SK-N-SH treated with all-trans-retinoic acid at 6 μM for 48 hours (cell line): ENCODE results near the gene IPO4.

Experiments used
- ATAC-seq: fragments of 200-7000 bp; cut with Tn5 transposase; 3 replicates; pipeline ENCODE4 v1.9.1; 2020; ENCODE audit warnings: mild to moderate bottlenecking, moderate library complexity
- ARNTL ChIP-seq: fragments of 450-650 bp; formaldehyde crosslinking; IDR thresholded peaks from 2 replicates; pipeline ENCODE4 v1.5.0; 2020; ENCODE audit warnings: low read depth, mild to moderate bottlenecking, moderate library complexity, borderline replicate concordance
- BACH2 ChIP-seq: fragments of 250-450 bp; sonication (Bioruptor Pico); IDR thresholded peaks from 2 replicates; pipeline ENCODE4 v1.9.0; 2021; ENCODE audit warnings: mild to moderate bottlenecking, borderline replicate concordance
- CREB5 ChIP-seq: fragments of 250-450 bp; sonication (Bioruptor Pico); IDR thresholded peaks from 2 replicates; pipeline ENCODE4 v1.5.1; 2020; ENCODE audit warnings: low read depth, mild to moderate bottlenecking, moderate library complexity
- CSDC2 ChIP-seq: fragments of 250-450 bp; sonication (Bioruptor Pico); IDR thresholded peaks from 2 replicates; pipeline ENCODE4 v1.5.0; 2020; ENCODE audit warnings: mild to moderate bottlenecking, moderate library complexity
- CSRNP3 ChIP-seq: fragments of 250-450 bp; sonication (Bioruptor Pico); IDR thresholded peaks from 2 replicates; pipeline ENCODE4 v1.5.1; 2021; ENCODE audit warnings: mild to moderate bottlenecking, moderate library complexity
- ESRRG ChIP-seq: fragments of 250-450 bp; sonication (Bioruptor Pico); IDR thresholded peaks from 2 replicates; pipeline ENCODE4 v1.6.1; 2021; ENCODE audit warnings: mild to moderate bottlenecking
- GLIS3 ChIP-seq: fragments of 250-450 bp; sonication (Bioruptor Pico); IDR thresholded peaks from 2 replicates; pipeline ENCODE4 v1.5.0; 2020; ENCODE audit warnings: mild to moderate bottlenecking, moderate library complexity
- ISL1 ChIP-seq: fragments of 250-450 bp; sonication (Bioruptor Pico); IDR thresholded peaks from 2 replicates; pipeline ENCODE4 v2.1.2; 2022; ENCODE audit warnings: mild to moderate bottlenecking, moderate library complexity
- OSR1 ChIP-seq: fragments of 250-450 bp; sonication (Bioruptor Pico); IDR thresholded peaks from 2 replicates; pipeline ENCODE4 v1.8.0; 2022; ENCODE audit warnings: moderate library complexity, mild to moderate bottlenecking, inconsistent platforms
- PATZ1 ChIP-seq: fragments of 250-450 bp; sonication (Bioruptor Pico); IDR thresholded peaks from 2 replicates; pipeline ENCODE4 v1.8.0; 2020; ENCODE audit warnings: mild to moderate bottlenecking, moderate library complexity, borderline replicate concordance
- POU6F1 ChIP-seq: fragments of 250-450 bp; sonication (Bioruptor Pico); IDR thresholded peaks from 2 replicates; pipeline ENCODE4 v1.8.0; 2021; ENCODE audit warnings: low read depth, mild to moderate bottlenecking, moderate library complexity, borderline replicate concordance
- RARB ChIP-seq: fragments of 250-450 bp; sonication (Bioruptor Pico); IDR thresholded peaks from 2 replicates; pipeline ENCODE4 v1.8.0; 2021; ENCODE audit warnings: mild to moderate bottlenecking, moderate library complexity
- SNAI2 ChIP-seq: fragments of 250-450 bp; sonication (Bioruptor Pico); IDR thresholded peaks from 2 replicates; pipeline ENCODE4 v1.5.0; 2020; ENCODE audit warnings: mild to moderate bottlenecking, moderate library complexity
- TCF4 ChIP-seq: fragments of 250-450 bp; sonication (Bioruptor Pico); IDR thresholded peaks from 2 replicates; pipeline ENCODE4 v1.8.0; 2021; ENCODE audit warnings: mild to moderate bottlenecking, moderate library complexity, borderline replicate concordance
- TOX ChIP-seq: fragments of 250-450 bp; sonication (Bioruptor Pico); IDR thresholded peaks from 2 replicates; pipeline ENCODE4 v1.8.0; 2021; ENCODE audit warnings: mild to moderate bottlenecking, moderate library complexity, borderline replicate concordance
- ZC3H10 ChIP-seq: fragments of 250-450 bp; sonication (Bioruptor Pico); IDR thresholded peaks from 2 replicates; pipeline ENCODE4 v1.5.1; 2021; ENCODE audit warnings: mild to moderate bottlenecking, moderate library complexity
- ZFP3 ChIP-seq: fragments of 250-450 bp; sonication (Bioruptor Pico); IDR thresholded peaks from 2 replicates; pipeline ENCODE4 v1.5.0; 2020; ENCODE audit warnings: mild to moderate bottlenecking, moderate library complexity
- ZFP30 ChIP-seq: fragments of 450-650 bp; formaldehyde crosslinking; IDR thresholded peaks from 2 replicates; pipeline ENCODE4 v1.5.0; 2022; ENCODE audit warnings: mild to moderate bottlenecking, moderate library complexity
- ZNF565 ChIP-seq: fragments of 450-650 bp; formaldehyde crosslinking; conservative IDR thresholded peaks from 2 replicates; pipeline ENCODE4 v1.5.0; 2020; ENCODE audit warnings: low read depth, mild to moderate bottlenecking, moderate library complexity
- ZNF70 ChIP-seq: fragments of 450-650 bp; formaldehyde crosslinking; IDR thresholded peaks from 2 replicates; pipeline ENCODE4 v1.5.0; 2020; ENCODE audit warnings: mild to moderate bottlenecking, moderate library complexity
- ZNF8 ChIP-seq: fragments of 450-650 bp; formaldehyde crosslinking; IDR thresholded peaks from 2 replicates; pipeline ENCODE4 v1.5.0; 2020; ENCODE audit warnings: mild to moderate bottlenecking, moderate library complexity

IPO4 gene

GRCh38 chr14:24186831-24187538 is 1.6 kb downstream of the IPO4 start:
- no peak for TF ChIP-seq ZC3H10 (CRISPR knock-in tag)
- no peak for TF ChIP-seq OSR1 (CRISPR knock-in tag)
- no peak for TF ChIP-seq CSRNP3 (CRISPR knock-in tag)
- TF ChIP-seq CSDC2: no peak
- no peak for TF ChIP-seq ZNF565 (CRISPR knock-in tag)
- no peak for TF ChIP-seq SNAI2 (CRISPR knock-in tag)
- TF ChIP-seq ESRRG (CRISPR knock-in tag): no peak
- TF ChIP-seq BACH2: no peak
- TF ChIP-seq ZFP3: no peak
- TF ChIP-seq ARNTL (CRISPR knock-in tag): no peak
- no peak for TF ChIP-seq GLIS3 (CRISPR knock-in tag)
- no peak for TF ChIP-seq ISL1
- TF ChIP-seq PATZ1 (CRISPR knock-in tag): no peak
- TF ChIP-seq, all 23 proteins: peak for 0
- no peak for ATAC-seq

GRCh38 chr14:24185741-24186140 is 2.9 kb downstream of the IPO4 start:
- TF ChIP-seq ZFP30 (CRISPR knock-in tag) (no peak), ZNF565 (CRISPR knock-in tag) (no peak), CSDC2 (no peak), ZNF70 (CRISPR knock-in tag) (no peak), POU6F1 (CRISPR knock-in tag) (no peak), ZFP3 (no peak), CSRNP3 (CRISPR knock-in tag) (no peak), RARB (no peak), SNAI2 (CRISPR knock-in tag) (no peak), ISL1 (no peak)
- TF ChIP-seq, all 23 proteins: peak for 0
- no peak for ATAC-seq

GRCh38 chr14:24185026-24185425 is 3.6 kb downstream of the IPO4 start:
- no peak for ATAC-seq
- TF ChIP-seq POU6F1 (CRISPR knock-in tag): no peak

- no peak for ATAC-seq
- TF ChIP-seq ARNTL (CRISPR knock-in tag) (no peak), ZNF565 (CRISPR knock-in tag) (no peak), CREB5 (CRISPR knock-in tag) (no peak), BACH2 (no peak), ZNF70 (CRISPR knock-in tag) (no peak), OSR1 (CRISPR knock-in tag) (no peak), RARB (no peak), TCF4 (CRISPR knock-in tag) (no peak), ZNF8 (CRISPR knock-in tag) (no peak), ISL1 (no peak), TOX (CRISPR knock-in tag) (no peak), PATZ1 (CRISPR knock-in tag) (no peak)
Measured at GRCh38 chr14:24184104-24184970, 4.3 kb downstream of the IPO4 start.
